Measurements from ENCODE around the gene TNRC18.

GRCh38 chr7:5420067-5420880 lies 3.4 kb downstream of the TNRC18 start:
- TF ChIP-seq CTCF (conservative IDR thresholded peaks at IDR 0.05; ENCODE audit: low read depth, low read length) (no peak), EZH2 (IDR thresholded peaks at IDR 0.05; ENCODE audit: borderline replicate concordance, low read depth, low read length, poor library complexity, severe bottlenecking) (no peak)
